SK-N-SH (cell line): ENCODE measurements around the gene SLC9A6. TPM values are rescaled to one million over a fixed set of nuclear protein-coding genes. Genes with fewer than 3 reads are reported as not detected.

ENCODE experiments used
- CTCF ChIA-PET: fragments of 300-600, 350-600 bp; formaldehyde crosslinking; extraction: SDS; loops from one replicate; lab custom pipeline; 2021; lab: Yijun Ruan, JAX
- POLR2A ChIA-PET: fragments of 350-600 bp; sonication (Branson Sonifier 250); formaldehyde crosslinking; extraction: SDS; loops from one replicate; lab custom pipeline; 2020; ENCODE audit warnings: antibody characterized with exemption, inconsistent platforms; lab: Yijun Ruan, JAX
- DNase-seq: peaks from one replicate; pipeline ENCODE4 v3.0.0; 2012
- H2AFZ ChIP-seq: fragments of 200-600 bp; sonication (generic); 2 replicates; pipeline ENCODE4 v1.8.1; 2016; ENCODE audit warnings: antibody characterized with exemption, mild to moderate bottlenecking, low read depth
- H3F3A ChIP-seq: fragments of 200-600 bp; sonication (generic); replicated peaks from 2 replicates; pipeline ENCODE3; 2016; ENCODE audit warnings: antibody characterized with exemption, mild to moderate bottlenecking; ENCODE audit not compliant: insufficient read depth
- H3K27ac ChIP-seq, 2 experiments: fragments of 200-500 bp in 1 of 2; fragments of 200-600 bp in 1 of 2; sonication (Bioruptor generic) in 1 of 2; sonication (generic), shearing (Covaris generic) in 1 of 2; 2 replicates each; pipeline versions ENCODE4 v1.5.1 to v1.6.1; 2014 to 2016; ENCODE audit warnings: low read depth in 2 of 2, inconsistent platforms in 1 of 2, low read length in 1 of 2, mild to moderate bottlenecking in 1 of 2, mixed read lengths in 1 of 2
- H3K27me3 ChIP-seq: fragments of 200-600 bp; sonication (generic), shearing (Covaris generic); 2 replicates; pipeline ENCODE4 v1.6.1; 2016; ENCODE audit warnings: mixed run types; ENCODE audit not compliant: insufficient read depth
- H3K36me3 ChIP-seq, 2 experiments: fragments of 200-500 bp in 1 of 2; fragments of 200-600 bp in 1 of 2; sonication (Bioruptor generic) in 1 of 2; sonication (generic) in 1 of 2; replicated peaks in 1 of 2; 2 replicates each; pipeline versions ENCODE3 to v1.5.1; 2014 to 2016; ENCODE audit warnings: low read length in 1 of 2, mild to moderate bottlenecking in 1 of 2; ENCODE audit not compliant: insufficient read depth in 2 of 2, control insufficient read depth in 1 of 2
- H3K4me1 ChIP-seq, 2 experiments: fragments of 200-500 bp in 1 of 2; fragments of 200-600 bp in 1 of 2; sonication (Bioruptor generic) in 1 of 2; sonication (generic), shearing (Covaris generic) in 1 of 2; 2 replicates each; pipeline versions ENCODE4 v1.5.1 to v1.6.1; 2014 to 2016; ENCODE audit warnings: low read depth in 1 of 2, low read length in 1 of 2, mixed run types in 1 of 2; ENCODE audit not compliant: insufficient read depth in 2 of 2, control insufficient read depth in 1 of 2
- H3K4me2 ChIP-seq: fragments of 200-600 bp; sonication (generic), shearing (Covaris generic); 2 replicates; pipeline ENCODE4 v1.6.1; 2017; ENCODE audit warnings: mixed run types
- H3K4me3 ChIP-seq, 2 experiments: fragments of 200-500 bp in 1 of 2; fragments of 200-600 bp in 1 of 2; sonication (Bioruptor generic) in 1 of 2; sonication (generic), shearing (Covaris generic) in 1 of 2; 2 replicates each; pipeline versions ENCODE4 v1.5.1 to v1.8.1; 2014 to 2016; ENCODE audit warnings: low read depth in 2 of 2, inconsistent platforms in 1 of 2, low read length in 1 of 2, mild to moderate bottlenecking in 1 of 2, mixed read lengths in 1 of 2, moderate library complexity in 1 of 2
- H3K79me2 ChIP-seq: fragments of 200-600 bp; sonication (generic); 2 replicates; pipeline ENCODE4 v1.8.1; 2017; ENCODE audit warnings: mild to moderate bottlenecking; ENCODE audit not compliant: insufficient read depth
- H3K9ac ChIP-seq: fragments of 200-600 bp; sonication (generic); 2 replicates; pipeline ENCODE4 v1.6.1; 2017; ENCODE audit warnings: mixed run types
- H3K9me2 ChIP-seq: fragments of 200-600 bp; sonication (generic); 2 replicates; pipeline ENCODE4 v1.6.1; 2017; ENCODE audit warnings: mixed run types
- H3K9me3 ChIP-seq: fragments of 200-600 bp; sonication (generic); 2 replicates; pipeline ENCODE4 v1.6.1; 2017; ENCODE audit warnings: mixed run types, mild to moderate bottlenecking, moderate library complexity
- H4K20me1 ChIP-seq: fragments of 200-600 bp; sonication (generic); 2 replicates; pipeline ENCODE4 v1.6.1; 2017; ENCODE audit warnings: mild to moderate bottlenecking, mixed run types; ENCODE audit not compliant: insufficient read depth
- EP300 ChIP-seq, 2 experiments: IDR thresholded peaks; 2 replicates each; pipeline versions ENCODE4 v1.4.0 to v1.6.1; 2012; ENCODE audit warnings: borderline replicate concordance in 1 of 2, low read depth in 1 of 2, low read length in 1 of 2
- GABPA ChIP-seq: IDR thresholded peaks from 2 replicates; pipeline ENCODE4 v1.4.0; 2012; ENCODE audit warnings: low read depth, mild to moderate bottlenecking
- GATA2 ChIP-seq: sonication (generic); formaldehyde crosslinking; IDR thresholded peaks from 2 replicates; pipeline ENCODE4 v1.5.0; 2020; ENCODE audit warnings: mild to moderate bottlenecking, missing genetic modification reagents
- JUND ChIP-seq: IDR thresholded peaks from 2 replicates; pipeline ENCODE4 v1.4.0; 2012
- MAX ChIP-seq: IDR thresholded peaks from 2 replicates; pipeline ENCODE4 v1.4.0; 2012; ENCODE audit warnings: low read depth
- MXI1 ChIP-seq: IDR thresholded peaks from 2 replicates; pipeline ENCODE4 v1.6.1; 2012; ENCODE audit warnings: mild to moderate bottlenecking, low read depth, low read length, improper control_type of control experiment
- POLR2AphosphoS5 ChIP-seq: IDR thresholded peaks from 2 replicates; pipeline ENCODE4 v1.6.1; 2012; ENCODE audit warnings: low read depth, low read length
- TAF1 ChIP-seq: IDR thresholded peaks from 2 replicates; pipeline ENCODE4 v1.6.1; 2012; ENCODE audit warnings: low read depth, mild to moderate bottlenecking, low read length, moderate library complexity, borderline replicate concordance
- USF2 ChIP-seq: fragments of 150-350 bp; IDR thresholded peaks from 2 replicates; pipeline ENCODE4 v1.6.1; 2017; ENCODE audit warnings: antibody characterized with exemption, low read length, low read depth, borderline replicate concordance
- WGBS: methylation state at CpG from one replicate; pipeline ENCODE4 v1.1.6; 2017; ENCODE audit warnings: low lambda C conversion rate; 5-methylcytosine and 5-hydroxymethylcytosine counted together
- polyA plus RNA-seq, 3 experiments: library from polyadenylated mRNA; depleted of rRNA; stranded (reverse); fragments of >200 nt; gene quantifications; 2 replicates each; pipeline ENCODE4 v1.2.3, GENCODE V29; 2012
- TF ChIP-seq, protein P1 (sequence below): IDR thresholded peaks from 2 replicates; pipeline ENCODE4 v1.4.0; 2012; ENCODE audit warnings: low read depth, borderline replicate concordance

Gene SLC9A6
- polyA plus RNA-seq, 1 of the 3 experiments (the other 2 are of a cell fraction): 5.0 TPM

DNA sequence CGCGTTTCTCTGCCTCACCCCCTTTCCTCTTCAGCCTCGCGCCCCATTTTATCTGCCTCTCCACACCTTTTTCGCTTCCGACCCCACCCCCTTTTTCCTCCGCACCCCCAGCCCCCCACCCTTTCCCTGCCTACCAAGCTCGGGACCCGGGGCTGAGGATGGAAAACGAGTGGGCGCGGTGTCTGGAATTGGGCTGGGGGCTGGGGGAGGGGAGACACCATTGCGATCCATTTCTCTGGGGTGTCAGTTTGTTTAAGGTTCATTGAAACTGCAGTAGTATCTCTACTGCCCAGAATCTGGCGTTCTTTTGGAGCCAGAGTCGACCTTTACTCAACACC is 707 bp downstream of the SLC9A6 start:
- H3K79me2 ChIP-seq: peaks cover 5% of the 10 kb centered on the region; the same call in 1 of the 2 replicates
- peaks cover 3% of the 10 kb centered on the region for H3F3A ChIP-seq
- peak overlapping the region; percentile 55; the same call in 1 of the 2 replicates for H3K9ac ChIP-seq
- 10% methylated on average over 15 of the region's 15 CpGs for WGBS
- DNase-seq: no peak
- H3K36me3 ChIP-seq: no peaks in the 10 kb centered on the region
- ChIA-PET POLR2A (interaction anchor here (1.5 kb wide), 1 partner anchor 12 kb away, joined by 5 read pairs; the partner anchor contains the start of gene MMGT1), CTCF (interaction anchor here (0.6 to 1.5 kb wide), 2 partner anchors 15 to 43 kb away, joined by 3 read pairs; no protein-coding TSS in a partner anchor)
- no peak overlapping the region; a peak in 2 of 4 replicates for H3K27ac ChIP-seq
- H2AFZ ChIP-seq: peak overlapping the region; percentile 93
- no peaks in the 10 kb centered on the region for H3K9me3 ChIP-seq
- TF ChIP-seq GABPA (no peak), EP300 (IDR thresholded peaks at IDR 0.05; ENCODE audit: borderline replicate concordance in 1 of 2, low read depth in 1 of 2, low read length in 1 of 2) (no peak), MXI1 (no peak), USF2 (no peak)
- TF ChIP-seq, protein P1, sequence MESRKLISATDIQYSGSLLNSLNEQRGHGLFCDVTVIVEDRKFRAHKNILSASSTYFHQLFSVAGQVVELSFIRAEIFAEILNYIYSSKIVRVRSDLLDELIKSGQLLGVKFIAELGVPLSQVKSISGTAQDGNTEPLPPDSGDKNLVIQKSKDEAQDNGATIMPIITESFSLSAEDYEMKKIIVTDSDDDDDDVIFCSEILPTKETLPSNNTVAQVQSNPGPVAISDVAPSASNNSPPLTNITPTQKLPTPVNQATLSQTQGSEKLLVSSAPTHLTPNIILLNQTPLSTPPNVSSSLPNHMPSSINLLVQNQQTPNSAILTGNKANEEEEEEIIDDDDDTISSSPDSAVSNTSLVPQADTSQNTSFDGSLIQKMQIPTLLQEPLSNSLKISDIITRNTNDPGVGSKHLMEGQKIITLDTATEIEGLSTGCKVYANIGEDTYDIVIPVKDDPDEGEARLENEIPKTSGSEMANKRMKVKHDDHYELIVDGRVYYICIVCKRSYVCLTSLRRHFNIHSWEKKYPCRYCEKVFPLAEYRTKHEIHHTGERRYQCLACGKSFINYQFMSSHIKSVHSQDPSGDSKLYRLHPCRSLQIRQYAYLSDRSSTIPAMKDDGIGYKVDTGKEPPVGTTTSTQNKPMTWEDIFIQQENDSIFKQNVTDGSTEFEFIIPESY: no peak
- H3K4me2 ChIP-seq: peak overlapping the region; percentile 81
- H3K9me2 ChIP-seq: no peaks in the 10 kb centered on the region
- peaks cover 5% of the 10 kb centered on the region; the same call in 1 of the 2 replicates for H3K27me3 ChIP-seq
- H3K4me1 ChIP-seq: no peaks in the 10 kb centered on the region; a peak in 2 of 4 replicates
- no peaks in the 10 kb centered on the region for H4K20me1 ChIP-seq
- H3K4me3 ChIP-seq: peak overlapping the region; percentile 68 to 70

DNA sequence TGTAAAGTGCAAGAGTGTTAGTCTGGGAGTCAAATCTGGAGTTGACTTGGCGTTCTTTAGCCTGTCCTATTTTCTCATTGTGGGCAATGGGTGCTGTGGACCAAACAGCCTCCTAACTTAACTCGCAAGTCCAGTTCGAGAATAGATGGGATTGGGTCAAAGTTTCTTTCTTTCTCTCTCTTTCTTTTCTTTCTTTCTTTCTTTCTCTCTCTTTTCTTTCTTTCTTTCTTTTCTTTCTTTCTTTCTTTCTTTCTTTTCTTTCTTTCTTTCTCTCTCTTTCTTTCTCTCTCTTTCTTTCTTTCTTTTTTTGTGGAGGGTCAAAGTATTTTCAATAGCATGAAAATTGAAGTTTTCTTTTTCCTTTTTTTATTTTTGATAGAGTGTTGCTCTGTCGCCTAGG is 3.0 kb downstream of the SLC9A6 start:
- Histone ChIP-seq H3K4me1 (no peaks in the 10 kb centered on the region; a peak in 2 of 4 replicates), H3K9me3 (no peaks in the 10 kb centered on the region), H3F3A (peaks cover 3% of the 10 kb centered on the region), H2AFZ (no peak overlapping the region), H3K36me3 (no peaks in the 10 kb centered on the region), H3K79me2 (peaks cover 5% of the 10 kb centered on the region; the same call in 1 of the 2 replicates), H3K27me3 (peaks cover 5% of the 10 kb centered on the region; the same call in 1 of the 2 replicates), H3K4me3 (no peak overlapping the region), H3K9ac (no peak overlapping the region), H3K9me2 (no peaks in the 10 kb centered on the region), H3K4me2 (no peak overlapping the region), H3K27ac (no peak overlapping the region), H4K20me1 (no peaks in the 10 kb centered on the region)
- no peak for DNase-seq
- 45% methylated on average over 4 of the region's 4 CpGs for WGBS
- no peak for TF ChIP-seq MAX
- TF ChIP-seq GATA2 (CRISPR knock-in tag): no peak
- TF ChIP-seq JUND: no peak
- TF ChIP-seq TAF1: no peak
- no peak for TF ChIP-seq POLR2AphosphoS5
- POLR2A ChIA-PET: no interaction called here
- CTCF ChIA-PET: no interaction called here
